Activated B cell treated with CpG ODN at 0.5 μM for 24 hours (primary cell): ENCODE results near the gene MRPL14. TPM values are rescaled to one million over a fixed set of nuclear protein-coding genes. Genes with fewer than 3 reads are reported as not detected.

Experiments
- ATAC-seq: fragments of 200-7000 bp; cut with Tn5 transposase; one replicate; pipeline ENCODE4 v1.10.0; 2021; ENCODE audit warnings: low read depth, mild to moderate bottlenecking, moderate library complexity
- CTCF ChIA-PET: fragments of 350-600 bp; sonication (Branson Sonifier 250); formaldehyde crosslinking; loops from one replicate; lab custom pipeline; 2021; ENCODE audit warnings: antibody characterized with exemption; lab: Charles Lee
- POLR2A ChIA-PET: fragments of 350-600 bp; sonication (Branson Sonifier 250); formaldehyde crosslinking; loops from one replicate; lab custom pipeline; 2021; ENCODE audit warnings: antibody characterized with exemption; lab: Charles Lee
- DNase-seq: peaks from one replicate; pipeline ENCODE4 v3.0.0; 2022
- H3K27ac Mint-ChIP-seq: one replicate; pipeline ENCODE4 v1.8.0; 2020; ENCODE audit warnings: mixed read lengths
- H3K27me3 Mint-ChIP-seq: one replicate; pipeline ENCODE4 v1.8.0; 2021; ENCODE audit warnings: mixed read lengths
- H3K36me3 Mint-ChIP-seq: one replicate; pipeline ENCODE4 v1.8.0; 2021; ENCODE audit warnings: low read depth, mixed read lengths
- H3K4me1 Mint-ChIP-seq: one replicate; pipeline ENCODE4 v1.8.0; 2021; ENCODE audit warnings: mixed read lengths
- H3K4me3 Mint-ChIP-seq: one replicate; pipeline ENCODE4 v1.8.0; 2020; ENCODE audit warnings: mild to moderate bottlenecking, mixed read lengths
- H3K9me3 Mint-ChIP-seq: one replicate; pipeline ENCODE4 v1.8.0; 2020; ENCODE audit warnings: mixed read lengths
- intact Hi-C: fragments of 100-400 bp; cut with micrococcal nuclease; formaldehyde crosslinking; loops from one replicate; pipeline ENCODE4 v1.15.1; 2024
- total RNA-seq: library from RNA; stranded (reverse); gene quantifications from 2 replicates; pipeline ENCODE4 v1.2.3, GENCODE V29; 2022
- TF ChIP-seq, protein P1 (sequence below): fragments of 200-600 bp; IDR thresholded peaks from one replicate; pipeline ENCODE4 v1.8.0; 2022; ENCODE audit warnings: antibody characterized with exemption, mild to moderate bottlenecking

The MRPL14 gene
- total RNA-seq, 1 donor from 2014 or later: 45.5 TPM

DNA sequence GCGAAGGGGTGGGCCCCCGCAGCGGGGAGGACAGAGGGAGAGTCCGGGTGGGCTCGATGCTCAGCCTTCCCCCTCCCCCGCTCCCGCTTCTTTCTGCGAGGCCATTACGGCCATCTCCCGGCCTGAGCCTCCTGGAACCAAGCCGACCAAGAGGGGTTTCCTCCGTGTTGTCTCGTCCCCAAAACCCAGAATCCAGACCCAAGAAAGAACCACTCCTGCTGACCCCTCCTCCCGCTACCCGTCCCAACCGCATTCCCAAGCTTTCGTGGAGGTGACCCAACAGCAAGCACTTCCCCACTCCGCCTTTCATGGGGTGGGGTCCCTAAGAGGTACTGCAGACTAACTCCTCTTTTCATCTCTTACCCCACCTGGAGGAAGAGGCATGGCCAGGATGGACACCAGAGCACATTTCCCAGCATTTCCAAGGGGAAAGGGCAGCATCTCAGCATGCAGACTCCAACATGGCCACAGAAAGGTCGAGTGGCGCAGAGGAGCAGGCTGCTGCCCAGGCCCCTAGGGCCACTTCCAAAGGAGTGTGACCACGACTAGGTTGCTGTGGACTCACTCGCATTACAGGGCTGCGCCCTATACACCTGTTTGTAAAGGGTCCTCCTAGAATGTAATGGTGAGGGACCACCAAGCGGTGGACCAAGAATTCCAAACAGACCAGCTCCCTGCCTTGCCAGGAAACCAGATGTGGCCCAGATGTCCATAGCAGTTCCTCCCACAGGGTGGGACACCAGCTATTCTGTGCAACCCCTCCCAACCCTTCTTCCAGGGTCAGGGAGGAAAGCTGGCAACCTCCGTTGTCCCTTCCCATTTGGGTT, 53.4 kb downstream of the MRPL14 start:
- Mint-ChIP-seq H3K9me3 (no peaks in the 10 kb centered on the region), H3K27ac (peak overlapping the region; percentile 7), H3K27me3 (peaks cover 27% of the 10 kb centered on the region), H3K4me3 (peak overlapping the region; percentile 66), H3K4me1 (peaks cover 20% of the 10 kb centered on the region), H3K36me3 (no peaks in the 10 kb centered on the region)
- intact Hi-C loops: loop anchor here (1.0 to 5.0 kb wide), 4 partner anchors 72 to 407 kb away; no protein-coding TSS in a partner anchor
- ChIA-PET CTCF (interaction anchor here (0.8 to 4.0 kb wide), 9 partner anchors 9 to 466 kb away, joined by 3 to 50 read pairs (median 6); partner anchors contain the start of gene VEGFA), POLR2A (interaction anchor here (0.6 to 1.4 kb wide), 4 partner anchors 9 to 407 kb away, joined by 3 to 6 read pairs (median 3); partner anchors contain the start of gene VEGFA)
- DNase-seq: no peak
- no peak for ATAC-seq
- TF ChIP-seq, protein P1, sequence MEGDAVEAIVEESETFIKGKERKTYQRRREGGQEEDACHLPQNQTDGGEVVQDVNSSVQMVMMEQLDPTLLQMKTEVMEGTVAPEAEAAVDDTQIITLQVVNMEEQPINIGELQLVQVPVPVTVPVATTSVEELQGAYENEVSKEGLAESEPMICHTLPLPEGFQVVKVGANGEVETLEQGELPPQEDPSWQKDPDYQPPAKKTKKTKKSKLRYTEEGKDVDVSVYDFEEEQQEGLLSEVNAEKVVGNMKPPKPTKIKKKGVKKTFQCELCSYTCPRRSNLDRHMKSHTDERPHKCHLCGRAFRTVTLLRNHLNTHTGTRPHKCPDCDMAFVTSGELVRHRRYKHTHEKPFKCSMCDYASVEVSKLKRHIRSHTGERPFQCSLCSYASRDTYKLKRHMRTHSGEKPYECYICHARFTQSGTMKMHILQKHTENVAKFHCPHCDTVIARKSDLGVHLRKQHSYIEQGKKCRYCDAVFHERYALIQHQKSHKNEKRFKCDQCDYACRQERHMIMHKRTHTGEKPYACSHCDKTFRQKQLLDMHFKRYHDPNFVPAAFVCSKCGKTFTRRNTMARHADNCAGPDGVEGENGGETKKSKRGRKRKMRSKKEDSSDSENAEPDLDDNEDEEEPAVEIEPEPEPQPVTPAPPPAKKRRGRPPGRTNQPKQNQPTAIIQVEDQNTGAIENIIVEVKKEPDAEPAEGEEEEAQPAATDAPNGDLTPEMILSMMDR: no peak

DNA sequence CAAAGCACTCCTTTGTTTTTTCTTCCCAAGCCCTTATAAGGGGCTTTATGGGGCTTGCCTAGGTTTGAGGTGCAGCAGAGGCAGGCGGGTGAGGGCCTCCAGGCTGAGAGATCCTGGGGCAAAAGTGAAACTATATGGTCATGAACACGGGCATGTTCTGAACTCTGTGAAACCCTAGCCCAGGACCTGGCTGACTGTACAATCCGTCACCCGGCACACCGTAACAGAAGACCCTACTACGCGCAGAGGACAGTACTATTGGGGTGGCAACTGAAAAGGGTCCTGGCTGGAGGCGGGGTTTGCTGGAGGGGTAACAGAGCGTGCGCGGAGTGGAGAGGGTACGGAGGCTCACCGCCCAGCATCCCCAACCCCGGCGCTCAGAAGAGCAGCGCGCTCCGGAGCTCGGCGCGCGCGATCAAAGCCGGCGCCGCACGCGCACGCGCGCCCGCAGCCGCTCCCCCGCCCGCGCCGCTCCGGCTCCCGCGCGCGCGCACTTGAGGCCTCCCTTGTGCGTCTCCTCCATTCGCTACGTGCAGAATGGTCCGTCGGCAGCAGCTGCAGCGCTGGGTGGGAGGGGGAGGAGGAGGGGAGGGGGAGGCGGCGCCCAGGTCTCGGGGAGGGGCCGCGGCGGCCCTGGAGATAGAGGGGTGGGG, 54.2 kb downstream of the MRPL14 start:
- CTCF ChIA-PET: interaction anchor here (1.3 to 4.0 kb wide), 5 partner anchors 286 to 465 kb away, joined by 3 to 50 read pairs (median 27); partner anchors contain the start of gene VEGFA
- Mint-ChIP-seq H3K27me3 (peaks cover 26% of the 10 kb centered on the region), H3K4me1 (peaks cover 20% of the 10 kb centered on the region), H3K36me3 (no peaks in the 10 kb centered on the region), H3K9me3 (no peaks in the 10 kb centered on the region), H3K4me3 (peak overlapping the region; percentile 92), H3K27ac (peak overlapping the region; percentile 41)
- TF ChIP-seq, protein P1: no peak
- DNase-seq (peak; percentile 49), ATAC-seq (peak; percentile 75)
- POLR2A ChIA-PET: interaction anchor here (1.0 to 1.4 kb wide), 3 partner anchors 302 to 406 kb away, joined by 3 to 6 read pairs (median 3); partner anchors contain the start of gene VEGFA
- intact Hi-C loops: loop anchor here (5.0 kb wide), 1 partner anchor 71 kb away; no protein-coding TSS in a partner anchor

GRCh38 chr6:44072452-44072958, 54.7 kb downstream of the MRPL14 start:
- Mint-ChIP-seq H3K4me1 (peaks cover 20% of the 10 kb centered on the region), H3K36me3 (no peaks in the 10 kb centered on the region), H3K9me3 (no peaks in the 10 kb centered on the region), H3K27ac (no peak overlapping the region), H3K27me3 (peaks cover 23% of the 10 kb centered on the region), H3K4me3 (peak overlapping the region; percentile 92)
- ATAC-seq: no peak
- ChIA-PET CTCF (interaction anchor here (1.2 to 4.0 kb wide), 5 partner anchors 286 to 406 kb away, joined by 3 to 50 read pairs (median 27); partner anchors contain the start of gene VEGFA), POLR2A (interaction anchor here (1.0 kb wide), 1 partner anchor 405 kb away, joined by 3 read pairs; no protein-coding TSS in a partner anchor)
- TF ChIP-seq, protein P1: no peak
- DNase-seq: no peak
- intact Hi-C loops: loop anchor here (5.0 kb wide), 1 partner anchor 70 kb away; no protein-coding TSS in a partner anchor

DNA sequence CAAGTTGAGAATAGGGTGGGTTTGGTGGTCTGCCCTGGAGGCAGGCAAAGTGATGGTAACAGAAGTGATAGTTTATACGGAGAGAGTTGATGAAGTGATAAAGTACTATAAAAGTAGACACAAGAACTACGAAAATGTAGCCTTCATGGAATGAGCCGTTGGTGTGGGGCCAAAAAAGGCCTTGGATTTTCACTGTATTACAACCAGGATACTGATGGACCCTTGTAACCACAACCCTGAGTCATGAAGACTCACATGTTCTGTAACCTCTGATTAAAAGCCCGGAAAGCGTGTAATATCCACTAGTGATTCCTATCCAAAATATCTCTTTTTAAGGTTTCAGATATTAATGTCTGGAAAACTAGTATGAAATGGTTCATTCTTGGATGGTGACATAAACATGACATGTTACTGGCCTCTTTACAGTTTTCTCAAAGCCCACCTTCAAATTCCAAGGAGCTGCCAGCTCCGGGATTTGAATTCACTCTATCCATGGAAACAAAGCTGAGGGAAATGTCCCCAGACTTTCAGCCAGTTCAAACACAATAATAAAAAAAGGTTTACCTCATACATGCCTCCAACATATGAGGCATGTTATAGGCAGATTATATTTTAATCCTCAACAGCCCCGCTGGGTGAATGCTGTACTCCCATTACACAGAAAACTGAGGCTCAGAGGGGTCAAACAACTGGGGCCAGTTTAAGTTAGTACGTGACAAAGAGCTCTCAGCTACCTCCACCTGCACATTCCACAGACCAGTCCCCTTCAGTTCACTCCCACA, 55.4 kb downstream of the MRPL14 start:
- Mint-ChIP-seq H3K4me1 (peaks cover 20% of the 10 kb centered on the region), H3K27ac (no peak overlapping the region), H3K27me3 (peaks cover 23% of the 10 kb centered on the region), H3K9me3 (no peaks in the 10 kb centered on the region), H3K36me3 (no peaks in the 10 kb centered on the region), H3K4me3 (peak overlapping the region; percentile 41)
- ChIA-PET POLR2A (no interaction called here), CTCF (interaction anchor here (1.1 to 1.3 kb wide), 3 partner anchors 285 to 404 kb away, joined by 3 read pairs; no protein-coding TSS in a partner anchor)
- DNase-seq: no peak
- intact Hi-C loops: loop anchor here (5.0 kb wide), 1 partner anchor 70 kb away; no protein-coding TSS in a partner anchor
- TF ChIP-seq, protein P1: no peak
- no peak for ATAC-seq
